Natural killer cell (primary cell): ENCODE results near the gene MPHOSPH9. TPM values are rescaled to one million over a fixed set of nuclear protein-coding genes. Genes with fewer than 3 reads are reported as not detected.

Experiments
- ATAC-seq, 3 donors: fragments of 150-1000 bp in 2 of 3; fragments of 200-7000 bp in 1 of 3; cut with Tn5 transposase; 1 replicate in 1 of 3; 2 replicates in 2 of 3; pipeline ENCODE4 v1.10.0; 2021; ENCODE audit warnings: mild to moderate bottlenecking in 2 of 3, moderate library complexity in 2 of 3
- DNase-seq, 2 donors: peaks; one replicate each; pipeline versions ENCODE4 v3.0.0 to v3.0.0-alpha.2; 2013 to 2021; ENCODE audit warnings: mixed read lengths in 1 of 2
- H3K27ac ChIP-seq: one replicate; pipeline ENCODE4 v1.5.1; 2013; ENCODE audit warnings: mild to moderate bottlenecking, low read length
- H3K27me3 ChIP-seq: one replicate; pipeline ENCODE4 v1.6.1; 2013; ENCODE audit warnings: low read length; ENCODE audit not compliant: control insufficient read depth, insufficient read depth
- H3K36me3 ChIP-seq: one replicate; pipeline ENCODE4 v1.6.1; 2013; ENCODE audit warnings: low read length; ENCODE audit not compliant: control insufficient read depth, insufficient read depth
- H3K4me1 ChIP-seq: one replicate; pipeline ENCODE4 v1.6.1; 2013; ENCODE audit warnings: low read length; ENCODE audit not compliant: control insufficient read depth, insufficient read depth
- H3K4me3 ChIP-seq: one replicate; pipeline ENCODE4 v1.5.1; 2013; ENCODE audit warnings: low read length
- H3K9me3 ChIP-seq: one replicate; pipeline ENCODE4 v1.6.1; 2013; ENCODE audit warnings: low read length; ENCODE audit not compliant: control insufficient read depth, insufficient read depth
- H3K27ac Mint-ChIP-seq, 2 donors: one replicate each; pipeline ENCODE4 v1.8.0; 2022; ENCODE audit warnings: mild to moderate bottlenecking in 2 of 2, mixed read lengths in 2 of 2, moderate library complexity in 1 of 2
- H3K27me3 Mint-ChIP-seq, 2 donors: one replicate each; pipeline ENCODE4 v1.8.0; 2022; ENCODE audit warnings: low read depth in 2 of 2, mixed read lengths in 2 of 2
- H3K36me3 Mint-ChIP-seq: one replicate; pipeline ENCODE4 v1.8.0; 2022; ENCODE audit warnings: mixed read lengths
- H3K4me1 Mint-ChIP-seq, 2 donors: one replicate each; pipeline ENCODE4 v1.8.0; 2022; ENCODE audit warnings: mixed read lengths in 2 of 2
- H3K4me3 Mint-ChIP-seq: one replicate; pipeline ENCODE4 v1.8.0; 2022; ENCODE audit warnings: mild to moderate bottlenecking, moderate library complexity, mixed read lengths
- H3K9me3 Mint-ChIP-seq, 2 donors: one replicate each; pipeline ENCODE4 v1.8.0; 2022; ENCODE audit warnings: mixed read lengths in 2 of 2
- CTCF ChIP-seq: fragments of 200-600 bp; IDR thresholded peaks from one replicate; pipeline ENCODE4 v1.8.0; 2022; ENCODE audit warnings: antibody characterized with exemption
- WGBS: methylation state at CpG from one replicate; pipeline ENCODE4 v1.1.7; 2013; ENCODE audit warnings: missing lambda C conversion rate; ENCODE audit not compliant: insufficient coverage; 5-methylcytosine and 5-hydroxymethylcytosine counted together
- intact Hi-C: fragments of 100-400 bp; cut with micrococcal nuclease; formaldehyde crosslinking; loops from one replicate; pipeline ENCODE4 v1.14.2; 2022
- total RNA-seq, 4 donors: library from RNA; stranded (reverse); fragments of 120-200 nt in 1 of 4; gene quantifications; one replicate each; pipeline versions ENCODE4 v1.2.3 to v1.2.4, GENCODE V29; 2013 to 2022

The MPHOSPH9 gene
- total RNA-seq, 3 donors from 2014 or later (not counting 1 experiment from before 2014, with no cell fraction given) = 97.6 to 114 (median 109) TPM

GRCh38 chr12:123131879-123132402, 101.0 kb downstream of the MPHOSPH9 start:
- peak in 2 of 3 donors; percentile 37 to 53 for ATAC-seq
- no peaks in the 10 kb centered on the region for H3K27me3 ChIP-seq
- H3K27ac ChIP-seq = no peak overlapping the region
- intact Hi-C loops = no loop called here
- TF ChIP-seq CTCF = no peak
- peak in 1 of 2 donors; percentile 74 for DNase-seq
- peaks cover 22% of the 10 kb centered on the region for H3K4me1 ChIP-seq
- no peaks in the 10 kb centered on the region for H3K27me3 Mint-ChIP-seq
- H3K27ac Mint-ChIP-seq = peak overlapping the region in 1 of 2 donors; percentile 73
- no peaks in the 10 kb centered on the region for H3K9me3 ChIP-seq
- H3K4me3 Mint-ChIP-seq = no peak overlapping the region
- no peaks in the 10 kb centered on the region for H3K36me3 Mint-ChIP-seq
- no peaks in the 10 kb centered on the region for H3K9me3 Mint-ChIP-seq
- WGBS = 35% methylated on average over 12 of the region's 12 CpGs
- no peak overlapping the region for H3K4me3 ChIP-seq
- no peaks in the 10 kb centered on the region for H3K36me3 ChIP-seq
- peaks cover 29 to 39% of the 10 kb centered on the region in 2 donors for H3K4me1 Mint-ChIP-seq

GRCh38 chr12:123131291-123131832, 101.6 kb downstream of the MPHOSPH9 start:
- WGBS = 98% methylated on average over 4 of the region's 4 CpGs
- no peak for TF ChIP-seq CTCF
- H3K4me3 ChIP-seq = no peak overlapping the region
- H3K36me3 Mint-ChIP-seq = no peaks in the 10 kb centered on the region
- H3K9me3 ChIP-seq = no peaks in the 10 kb centered on the region
- no peaks in the 10 kb centered on the region for H3K27me3 Mint-ChIP-seq
- H3K4me1 ChIP-seq = peaks cover 22% of the 10 kb centered on the region
- no peaks in the 10 kb centered on the region for H3K27me3 ChIP-seq
- no peaks in the 10 kb centered on the region for H3K9me3 Mint-ChIP-seq
- ATAC-seq (no peak), DNase-seq (no peak)
- H3K4me1 Mint-ChIP-seq = peaks cover 34 to 43% of the 10 kb centered on the region in 2 donors
- H3K36me3 ChIP-seq = no peaks in the 10 kb centered on the region
- H3K27ac Mint-ChIP-seq = peak overlapping the region in 1 of 2 donors; percentile 73
- no peak overlapping the region for H3K27ac ChIP-seq
- no peak overlapping the region for H3K4me3 Mint-ChIP-seq
- intact Hi-C loops = no loop called here

GRCh38 chr12:123129621-123130020, 103.3 kb downstream of the MPHOSPH9 start:
- Mint-ChIP-seq H3K4me3 (no peak overlapping the region), H3K27ac (no peak overlapping the region), H3K27me3 (no peaks in the 10 kb centered on the region), H3K4me1 (peaks cover 27 to 32% of the 10 kb centered on the region in 2 donors), H3K36me3 (no peaks in the 10 kb centered on the region), H3K9me3 (no peaks in the 10 kb centered on the region)
- no peak for TF ChIP-seq CTCF
- H3K4me1 ChIP-seq = peaks cover 17% of the 10 kb centered on the region
- ATAC-seq = no peak
- no peak overlapping the region for H3K4me3 ChIP-seq
- 83% methylated on average over 4 of the region's 4 CpGs for WGBS
- intact Hi-C loops = no loop called here
- H3K27me3 ChIP-seq = no peaks in the 10 kb centered on the region
- H3K27ac ChIP-seq = no peak overlapping the region
- no peak for DNase-seq
- H3K36me3 ChIP-seq = no peaks in the 10 kb centered on the region
- no peaks in the 10 kb centered on the region for H3K9me3 ChIP-seq

- Histone ChIP-seq H3K27ac (no peak overlapping the region), H3K4me3 (no peak overlapping the region), H3K36me3 (no peaks in the 10 kb centered on the region), H3K4me1 (peaks cover 25% of the 10 kb centered on the region), H3K9me3 (no peaks in the 10 kb centered on the region), H3K27me3 (no peaks in the 10 kb centered on the region)
- 68% methylated on average over 6 of the region's 6 CpGs for WGBS
- no peaks in the 10 kb centered on the region for H3K9me3 Mint-ChIP-seq
- H3K27ac Mint-ChIP-seq = no peak overlapping the region
- peaks cover 25% of the 10 kb centered on the region in 2 donors for H3K4me1 Mint-ChIP-seq
- intact Hi-C loops = no loop called here
- ATAC-seq = no peak
- DNase-seq = no peak
- no peak for TF ChIP-seq CTCF
- no peak overlapping the region for H3K4me3 Mint-ChIP-seq
- no peaks in the 10 kb centered on the region for H3K27me3 Mint-ChIP-seq
- H3K36me3 Mint-ChIP-seq = no peaks in the 10 kb centered on the region
Observed at GRCh38 chr12:123127182-123127495, 105.8 kb downstream of the MPHOSPH9 start.
